B cell (primary cell): ENCODE data around the gene MRO. TPM values are rescaled to one million over a fixed set of nuclear protein-coding genes. Genes with fewer than 3 reads are reported as not detected.

Experiments used
- ATAC-seq: fragments of 200-7000 bp; cut with Tn5 transposase; one replicate; pipeline ENCODE4 v1.10.0; 2021; ENCODE audit warnings: low read depth, mild to moderate bottlenecking, moderate number of reproducible peaks, moderate library complexity
- CTCF ChIA-PET: fragments of 350-600 bp; sonication (Branson Sonifier 250); formaldehyde crosslinking; loops from one replicate; lab custom pipeline; 2021; ENCODE audit warnings: antibody characterized with exemption, inconsistent platforms; lab: Charles Lee
- POLR2A ChIA-PET: fragments of 350-600 bp; sonication (Branson Sonifier 250); formaldehyde crosslinking; loops from one replicate; lab custom pipeline; 2021; ENCODE audit warnings: antibody characterized with exemption; lab: Charles Lee
- DNase-seq: peaks from one replicate; pipeline ENCODE4 v3.0.0; 2013
- H2AFZ ChIP-seq: 2 replicates; pipeline ENCODE4 v1.6.1; 2012; ENCODE audit warnings: mild to moderate bottlenecking, low read depth, low read length; ENCODE audit not compliant: insufficient read depth, poor library complexity, severe bottlenecking
- H3K27ac ChIP-seq, 2 donors: 1 replicate in 1 of 2; 2 replicates in 1 of 2; pipeline ENCODE4 v1.5.1; 2012 to 2013; ENCODE audit warnings: low read length in 2 of 2, mild to moderate bottlenecking in 2 of 2, moderate library complexity in 1 of 2
- H3K27me3 ChIP-seq, 4 experiments: fragments of 200-600 bp in 1 of 4; sonication (generic) in 1 of 4; replicated peaks in 1 of 4; 1 replicate in 2 of 4; 2 replicates in 2 of 4; pipeline versions ENCODE4 v1.6.1 to v1.7.0; 2013 to 2016; ENCODE audit warnings: low read length in 3 of 4, mild to moderate bottlenecking in 2 of 4, mixed read lengths in 1 of 4, moderate library complexity in 1 of 4; ENCODE audit not compliant: insufficient read depth in 4 of 4, control insufficient read depth in 3 of 4; ENCODE audit errors: control extremely low read depth in 1 of 4
- H3K36me3 ChIP-seq, 2 experiments: replicated peaks in 1 of 2; 1 replicate in 1 of 2; 2 replicates in 1 of 2; pipeline versions ENCODE4 v1.6.1 to v1.7.1; 2013; ENCODE audit warnings: low read length in 1 of 2; ENCODE audit not compliant: insufficient read depth in 2 of 2, control insufficient read depth in 1 of 2; ENCODE audit errors: control extremely low read depth in 1 of 2, extremely low read depth in 1 of 2
- H3K4me1 ChIP-seq, 2 donors: fragments of 200-600 bp in 1 of 2; sonication (generic) in 1 of 2; 1 replicate in 1 of 2; 2 replicates in 1 of 2; pipeline versions ENCODE4 v1.5.1 to v1.6.1; 2013 to 2017; ENCODE audit warnings: low read length in 2 of 2; ENCODE audit not compliant: control insufficient read depth in 2 of 2, insufficient read depth in 2 of 2
- H3K4me2 ChIP-seq: replicated peaks from 2 replicates; pipeline ENCODE3; 2012; ENCODE audit warnings: mild to moderate bottlenecking, low read depth, low read length; ENCODE audit not compliant: poor library complexity, severe bottlenecking
- H3K4me3 ChIP-seq, 5 experiments: fragments of 200-600 bp in 1 of 5; sonication (generic) in 1 of 5; 1 replicate in 3 of 5; 2 replicates in 2 of 5; pipeline versions ENCODE4 v1.5.1 to v1.7.0; 2011 to 2016; ENCODE audit warnings: low read length in 4 of 5, mild to moderate bottlenecking in 4 of 5, low read depth in 2 of 5, control low read depth in 1 of 5, moderate library complexity in 1 of 5; ENCODE audit not compliant: insufficient read depth in 1 of 5; ENCODE audit errors: control extremely low read depth in 1 of 5, extremely low read depth in 1 of 5
- H3K79me2 ChIP-seq: fragments of 200-600 bp; sonication (generic); one replicate; pipeline ENCODE4 v1.6.0; 2016; ENCODE audit warnings: low read length; ENCODE audit not compliant: control insufficient read depth, insufficient read depth
- H3K9ac ChIP-seq: fragments of 200-600 bp; sonication (generic); 2 replicates; pipeline ENCODE4 v1.6.1; 2017; ENCODE audit warnings: mild to moderate bottlenecking, low read length, moderate library complexity
- H3K9me3 ChIP-seq, 3 donors: one replicate each; pipeline versions ENCODE4 v1.6.1 to v1.7.1; 2013; ENCODE audit warnings: low read length in 2 of 3; ENCODE audit not compliant: control insufficient read depth in 2 of 3, insufficient read depth in 1 of 3; ENCODE audit errors: control extremely low read depth in 1 of 3
- H4K20me1 ChIP-seq: 2 replicates; pipeline ENCODE4 v1.6.0; 2012; ENCODE audit warnings: mild to moderate bottlenecking, low read length; ENCODE audit not compliant: insufficient read depth, control insufficient read depth, poor library complexity, severe bottlenecking
- H3K27ac Mint-ChIP-seq: one replicate; pipeline ENCODE4 v1.8.0; 2021; ENCODE audit warnings: mixed read lengths
- H3K27me3 Mint-ChIP-seq: one replicate; pipeline ENCODE4 v1.8.0; 2021; ENCODE audit warnings: mixed read lengths
- H3K4me1 Mint-ChIP-seq: one replicate; pipeline ENCODE4 v1.8.0; 2021; ENCODE audit warnings: mixed read lengths
- H3K4me3 Mint-ChIP-seq: one replicate; pipeline ENCODE4 v1.8.0; 2021; ENCODE audit warnings: mixed read lengths
- H3K9me3 Mint-ChIP-seq: one replicate; pipeline ENCODE4 v1.8.0; 2022; ENCODE audit warnings: mixed read lengths; ENCODE audit not compliant: insufficient read depth
- CTCF ChIP-seq: fragments of 200-600 bp; IDR thresholded peaks from one replicate; pipeline ENCODE4 v1.8.0; 2022; ENCODE audit warnings: antibody characterized with exemption, mild to moderate bottlenecking
- EZH2 ChIP-seq: IDR thresholded peaks from 2 replicates; pipeline ENCODE4 v1.6.1; 2012; ENCODE audit warnings: borderline replicate concordance, low read depth, mild to moderate bottlenecking, moderate library complexity, low read length; ENCODE audit not compliant: insufficient read depth, poor library complexity, severe bottlenecking
- WGBS: methylation state at CpG from one replicate; pipeline ENCODE4 v1.1.5; 2013; ENCODE audit warnings: missing lambda C conversion rate; ENCODE audit not compliant: insufficient coverage; 5-methylcytosine and 5-hydroxymethylcytosine counted together
- intact Hi-C: fragments of 100-400 bp; cut with micrococcal nuclease; formaldehyde crosslinking; loops from one replicate; pipeline ENCODE4 v1.10.0; 2022
- polyA plus RNA-seq: library from polyadenylated mRNA; depleted of rRNA; stranded (reverse); fragments of >200 nt; gene quantifications from 2 replicates; pipeline ENCODE4 v1.2.3, GENCODE V29; 2012
- total RNA-seq, 2 donors: library from RNA; stranded (reverse); fragments of 120-200 nt in 1 of 2; gene quantifications; 1 replicate in 1 of 2; 2 replicates in 1 of 2; pipeline versions ENCODE4 v1.2.3 to v1.2.4, GENCODE V29; 2013 to 2022

The MRO gene
- total and polyA plus RNA-seq, 2 donors (not counting 1 experiment from before 2014, with no cell fraction given): not detected

- Histone ChIP-seq H3K9me3 (peaks cover 0 to 2% (median 0%) of the 10 kb centered on the region in 3 donors), H3K27ac (no peak overlapping the region), H3K4me2 (no peak overlapping the region), H2AFZ (no peak overlapping the region), H3K9ac (no peak overlapping the region), H3K4me1 (no peaks in the 10 kb centered on the region), H3K36me3 (no peaks in the 10 kb centered on the region), H3K79me2 (no peaks in the 10 kb centered on the region), H3K27me3 (peaks cover 0 to 39% (median 3%) of the 10 kb centered on the region in 4 experiments), H4K20me1 (no peaks in the 10 kb centered on the region), H3K4me3 (no peak overlapping the region)
- Mint-ChIP-seq H3K9me3 (no peaks in the 10 kb centered on the region), H3K27ac (no peak overlapping the region), H3K4me1 (no peaks in the 10 kb centered on the region), H3K4me3 (no peak overlapping the region), H3K27me3 (peaks cover 46% of the 10 kb centered on the region)
- ChIA-PET POLR2A (no interaction called here), CTCF (no interaction called here)
- WGBS: no CpG with 5 or more reads among the region's 1 CpG
- ATAC-seq (no peak), DNase-seq (no peak)
- intact Hi-C loops: no loop called here
- no peak for TF ChIP-seq EZH2
- TF ChIP-seq CTCF: no peak
These were observed 66.5 kb downstream of the MRO start for GRCh38 chr18:50753311-50753710.

GRCh38 chr18:50751947-50752346 lies 67.9 kb downstream of the MRO start:
- WGBS: no CpG with 5 or more reads among the region's 1 CpG
- H3K36me3 ChIP-seq: no peaks in the 10 kb centered on the region
- POLR2A ChIA-PET: no interaction called here

More at GRCh38 chr18:50751947-50752346, 67.9 kb downstream of the MRO start:
- Mint-ChIP-seq H3K27ac (no peak overlapping the region), H3K27me3 (peaks cover 42% of the 10 kb centered on the region), H3K4me3 (no peak overlapping the region), H3K4me1 (no peaks in the 10 kb centered on the region), H3K9me3 (no peaks in the 10 kb centered on the region)
- intact Hi-C loops: no loop called here
- Histone ChIP-seq H3K4me2 (no peak overlapping the region), H3K9ac (no peak overlapping the region), H3K4me3 (no peak overlapping the region), H3K79me2 (no peaks in the 10 kb centered on the region), H2AFZ (no peak overlapping the region), H3K27me3 (peaks cover 0 to 41% (median 3%) of the 10 kb centered on the region in 4 experiments), H4K20me1 (no peaks in the 10 kb centered on the region), H3K4me1 (no peaks in the 10 kb centered on the region), H3K27ac (no peak overlapping the region), H3K9me3 (peaks cover 0 to 8% (median 0%) of the 10 kb centered on the region in 3 donors)
- CTCF ChIA-PET: no interaction called here
- ATAC-seq (no peak), DNase-seq (no peak)
- TF ChIP-seq CTCF: no peak
- no peak for TF ChIP-seq EZH2
